HepG2 (cell line): ENCODE measurements around the gene RPL41. TPM values are rescaled to one million over a fixed set of nuclear protein-coding genes. Genes with fewer than 3 reads are reported as not detected.

Source experiments
- ATAD3A ChIP-seq: sonication (generic); formaldehyde crosslinking; IDR thresholded peaks from 2 replicates; pipeline ENCODE4 v1.4.0; 2020; ENCODE audit warnings: missing genetic modification reagents
- BCL6 ChIP-seq: IDR thresholded peaks from 2 replicates; pipeline ENCODE4 v1.6.1; 2016; ENCODE audit warnings: missing genetic modification reagents, missing compliant biosample characterization
- CEBPB ChIP-seq: IDR thresholded peaks from 2 replicates; pipeline ENCODE4 v1.6.1; 2011; ENCODE audit warnings: low read depth, low read length, improper control_type of control experiment, borderline replicate concordance
- FOXK2 ChIP-seq: fragments of 450-650 bp; IDR thresholded peaks from 2 replicates; pipeline ENCODE4 v1.6.1; 2016
- HMG20B ChIP-seq: conservative IDR thresholded peaks from 2 replicates; pipeline ENCODE4 v1.6.1; 2016; ENCODE audit warnings: missing genetic modification reagents, missing compliant biosample characterization
- ISL2 ChIP-seq: sonication (generic); formaldehyde crosslinking; IDR thresholded peaks from 2 replicates; pipeline ENCODE4 v1.5.0; 2020; ENCODE audit warnings: missing genetic modification reagents
- MIXL1 ChIP-seq: IDR thresholded peaks from 2 replicates; pipeline ENCODE4 v1.6.1; 2016
- MXD4 ChIP-seq: IDR thresholded peaks from 2 replicates; pipeline ENCODE4 v1.6.1; 2016; ENCODE audit warnings: mild to moderate bottlenecking, missing biosample characterization, missing genetic modification reagents
- RAD51 ChIP-seq: fragments of 450-650 bp; IDR thresholded peaks from 2 replicates; pipeline ENCODE4 v1.6.1; 2016; ENCODE audit warnings: borderline replicate concordance
- SNAPC2 ChIP-seq: sonication (generic); formaldehyde crosslinking; IDR thresholded peaks from 2 replicates; pipeline ENCODE4 v1.8.1; 2022; ENCODE audit warnings: mild to moderate bottlenecking, missing genetic modification reagents
- SP1 ChIP-seq, 2 experiments: fragments of 450-650 bp in 1 of 2; sonication (generic) in 1 of 2; formaldehyde crosslinking in 1 of 2; IDR thresholded peaks; 2 replicates each; pipeline versions ENCODE4 v1.4.0 to v1.6.1; 2016 to 2020; ENCODE audit warnings: missing genetic modification reagents in 1 of 2
- SRY ChIP-seq: sonication (generic); formaldehyde crosslinking; IDR thresholded peaks from 2 replicates; pipeline ENCODE4 v1.8.0; 2022; ENCODE audit warnings: mild to moderate bottlenecking, missing genetic modification reagents
- ZBTB7B ChIP-seq: sonication (generic); formaldehyde crosslinking; IDR thresholded peaks from 2 replicates; pipeline ENCODE4 v1.4.0; 2020; ENCODE audit warnings: missing genetic modification reagents
- ZC3H13 ChIP-seq: sonication (generic); formaldehyde crosslinking; IDR thresholded peaks from 2 replicates; pipeline ENCODE4 v1.8.1; 2023; ENCODE audit warnings: mild to moderate bottlenecking, missing genetic modification reagents, moderate library complexity
- ZEB1 ChIP-seq: IDR thresholded peaks from 2 replicates; pipeline ENCODE4 v1.6.1; 2012; ENCODE audit warnings: mild to moderate bottlenecking, low read depth, inconsistent platforms; ENCODE audit not compliant: insufficient replicate concordance
- ZNF160 ChIP-seq: sonication (generic); formaldehyde crosslinking; IDR thresholded peaks from 2 replicates; pipeline ENCODE4 v1.8.0; 2022; ENCODE audit warnings: mild to moderate bottlenecking, inconsistent platforms, missing genetic modification reagents
- ZNF383 ChIP-seq: sonication (generic); formaldehyde crosslinking; IDR thresholded peaks from 2 replicates; pipeline ENCODE4 v1.4.0; 2020; ENCODE audit warnings: missing genetic modification reagents, mild to moderate bottlenecking, borderline replicate concordance
- ZNF496 ChIP-seq: sonication (generic); formaldehyde crosslinking; IDR thresholded peaks from 2 replicates; pipeline ENCODE4 v1.8.1; 2023; ENCODE audit warnings: mild to moderate bottlenecking, moderate library complexity, missing genetic modification reagents; ENCODE audit not compliant: insufficient replicate concordance
- ZNF619 ChIP-seq: sonication (generic); formaldehyde crosslinking; IDR thresholded peaks from 2 replicates; pipeline ENCODE4 v1.4.0; 2020; ENCODE audit warnings: mild to moderate bottlenecking, missing genetic modification reagents
- polyA plus RNA-seq, 8 experiments: library from polyadenylated mRNA; depleted of rRNA in 3 of 8; stranded (reverse) in 7 of 8; unstranded in 1 of 8; fragments of >200 nt; fragmentation: Illumina TruSeq in 4 of 8; extraction: Trizol in 4 of 8; gene quantifications; 2 replicates each; pipeline versions ENCODE4 v1.2.1 to v1.2.3, GENCODE V29; 2011 to 2016; ENCODE audit warnings: low read depth in 4 of 8, missing spikeins in 1 of 8, mixed read lengths in 1 of 8; ENCODE audit not compliant: insufficient read depth in 1 of 8
- total RNA-seq, 5 experiments: library from RNA; depleted of rRNA; stranded (reverse); fragments of >200 nt; fragmentation: Illumina TruSeq; extraction: Trizol; gene quantifications; 2 replicates each; pipeline ENCODE4 v1.2.3, GENCODE V29; 2016; ENCODE audit warnings: low read depth in 1 of 5
- TF ChIP-seq, protein P1 (sequence below): sonication (generic); formaldehyde crosslinking; IDR thresholded peaks from 2 replicates; pipeline ENCODE4 v1.5.1; 2020; ENCODE audit warnings: missing genetic modification reagents, mild to moderate bottlenecking, borderline replicate concordance
- TF ChIP-seq, protein P2 (sequence below): IDR thresholded peaks from 2 replicates; pipeline ENCODE4 v1.6.1; 2016; ENCODE audit warnings: missing biosample characterization, missing genetic modification reagents, low read depth
- TF ChIP-seq, protein P3 (sequence below): sonication (generic); formaldehyde crosslinking; IDR thresholded peaks from 2 replicates; pipeline ENCODE4 v1.5.1; 2020; ENCODE audit warnings: missing genetic modification reagents, mild to moderate bottlenecking, borderline replicate concordance
- TF ChIP-seq, protein P4 (sequence below): sonication (generic); formaldehyde crosslinking; IDR thresholded peaks from 2 replicates; pipeline ENCODE4 v1.9.0; 2021; ENCODE audit warnings: missing genetic modification reagents, borderline replicate concordance

Gene RPL41
- total and polyA plus RNA-seq, 2 of the 13 experiments (the other 11 are each of a cell fraction or from before 2014, with no cell fraction given) = 4,012 to 7,670 TPM

DNA sequence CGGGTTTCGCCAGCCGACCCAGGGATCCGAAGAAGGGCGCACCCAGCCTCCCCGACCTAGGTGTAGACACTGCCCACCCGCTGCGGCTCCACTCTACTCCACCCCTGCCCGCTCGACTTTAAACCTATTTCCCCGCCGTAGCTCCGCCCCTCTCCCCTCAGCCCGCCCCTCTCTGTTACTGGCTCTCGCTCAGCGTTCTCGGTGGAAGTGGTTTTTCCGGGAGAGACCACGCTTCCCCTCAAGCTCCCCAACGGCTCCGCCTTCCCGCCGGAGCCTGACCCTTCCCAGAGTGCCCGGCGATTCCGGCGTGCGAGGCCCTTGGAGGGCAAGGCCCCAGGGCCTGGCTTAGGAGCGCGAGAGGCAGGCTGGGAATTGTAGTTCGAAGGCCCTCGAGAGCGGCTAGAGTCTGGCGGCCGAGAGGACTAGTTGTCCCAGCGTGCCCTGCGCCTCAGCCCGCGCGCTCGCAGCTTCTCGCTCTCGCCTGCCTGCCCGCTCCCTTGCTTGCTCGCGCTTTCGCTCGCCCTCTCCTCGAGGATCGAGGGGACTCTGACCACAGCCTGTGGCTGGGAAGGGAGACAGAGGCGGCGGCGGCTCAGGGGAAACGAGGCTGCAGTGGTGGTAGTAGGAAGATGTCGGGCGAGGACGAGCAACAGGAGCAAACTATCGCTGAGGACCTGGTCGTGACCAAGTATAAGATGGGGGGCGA lies 12.2 kb upstream of the RPL41 start, which contains the start of gene PA2G4 (continued):
- TF ChIP-seq, protein P1, sequence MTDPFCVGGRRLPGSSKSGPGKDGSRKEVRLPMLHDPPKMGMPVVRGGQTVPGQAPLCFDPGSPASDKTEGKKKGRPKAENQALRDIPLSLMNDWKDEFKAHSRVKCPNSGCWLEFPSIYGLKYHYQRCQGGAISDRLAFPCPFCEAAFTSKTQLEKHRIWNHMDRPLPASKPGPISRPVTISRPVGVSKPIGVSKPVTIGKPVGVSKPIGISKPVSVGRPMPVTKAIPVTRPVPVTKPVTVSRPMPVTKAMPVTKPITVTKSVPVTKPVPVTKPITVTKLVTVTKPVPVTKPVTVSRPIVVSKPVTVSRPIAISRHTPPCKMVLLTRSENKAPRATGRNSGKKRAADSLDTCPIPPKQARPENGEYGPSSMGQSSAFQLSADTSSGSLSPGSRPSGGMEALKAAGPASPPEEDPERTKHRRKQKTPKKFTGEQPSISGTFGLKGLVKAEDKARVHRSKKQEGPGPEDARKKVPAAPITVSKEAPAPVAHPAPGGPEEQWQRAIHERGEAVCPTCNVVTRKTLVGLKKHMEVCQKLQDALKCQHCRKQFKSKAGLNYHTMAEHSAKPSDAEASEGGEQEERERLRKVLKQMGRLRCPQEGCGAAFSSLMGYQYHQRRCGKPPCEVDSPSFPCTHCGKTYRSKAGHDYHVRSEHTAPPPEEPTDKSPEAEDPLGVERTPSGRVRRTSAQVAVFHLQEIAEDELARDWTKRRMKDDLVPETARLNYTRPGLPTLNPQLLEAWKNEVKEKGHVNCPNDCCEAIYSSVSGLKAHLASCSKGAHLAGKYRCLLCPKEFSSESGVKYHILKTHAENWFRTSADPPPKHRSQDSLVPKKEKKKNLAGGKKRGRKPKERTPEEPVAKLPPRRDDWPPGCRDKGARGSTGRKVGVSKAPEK = no peak
- peak; percentile 54; the same call in 1 of the 2 replicates for TF ChIP-seq ZNF160 (CRISPR knock-in tag)
- TF ChIP-seq ZNF383 (CRISPR knock-in tag) = peak; percentile 70; the same call in 1 of the 2 replicates
- TF ChIP-seq BCL6 (CRISPR knock-in tag) = peak; percentile 33; the same call in 1 of the 2 replicates
- TF ChIP-seq ZEB1 = peak; percentile 69
- TF ChIP-seq SP1 (IDR thresholded peaks at IDR 0.05) = no peak
- TF ChIP-seq SP1 (CRISPR knock-in tag; IDR thresholded peaks at IDR 0.05) = no peak; the same call in 1 of the 2 replicates
- TF ChIP-seq ZNF496 (CRISPR knock-in tag) = no peak
- no peak for TF ChIP-seq RAD51
- TF ChIP-seq ISL2 (CRISPR knock-in tag) = peak; percentile 83
- TF ChIP-seq, protein P2, sequence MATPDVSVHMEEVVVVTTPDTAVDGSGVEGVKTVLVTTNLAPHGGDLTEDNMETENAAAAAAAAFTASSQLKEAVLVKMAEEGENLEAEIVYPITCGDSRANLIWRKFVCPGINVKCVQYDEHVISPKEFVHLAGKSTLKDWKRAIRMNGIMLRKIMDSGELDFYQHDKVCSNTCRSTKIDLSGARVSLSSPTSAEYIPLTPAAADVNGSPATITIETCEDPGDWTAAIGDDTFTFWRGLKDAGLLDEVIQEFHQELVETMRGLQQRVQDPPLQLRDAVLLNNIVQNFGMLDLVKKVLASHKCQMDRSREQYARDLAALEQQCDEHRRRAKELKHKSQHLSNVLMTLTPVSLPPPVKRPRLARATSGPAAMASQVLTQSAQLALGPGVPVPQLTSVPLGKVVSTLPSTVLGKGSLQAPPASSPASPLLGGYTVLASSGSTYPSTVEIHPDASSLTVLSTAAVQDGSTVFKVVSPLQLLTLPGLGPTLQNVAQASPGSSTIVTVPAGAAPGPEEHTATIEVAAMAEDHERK (CRISPR knock-in tag) = peak; percentile 68; the same call in 1 of the 2 replicates
- TF ChIP-seq ZNF619 (CRISPR knock-in tag) = peak; percentile 42; the same call in 1 of the 2 replicates
- 0 out of 2 replicates have a peak, but pooled peaks have one; percentile 79 for TF ChIP-seq SNAPC2 (CRISPR knock-in tag)
- peak; percentile 34; the same call in 1 of the 2 replicates for TF ChIP-seq FOXK2
- TF ChIP-seq, protein P3, sequence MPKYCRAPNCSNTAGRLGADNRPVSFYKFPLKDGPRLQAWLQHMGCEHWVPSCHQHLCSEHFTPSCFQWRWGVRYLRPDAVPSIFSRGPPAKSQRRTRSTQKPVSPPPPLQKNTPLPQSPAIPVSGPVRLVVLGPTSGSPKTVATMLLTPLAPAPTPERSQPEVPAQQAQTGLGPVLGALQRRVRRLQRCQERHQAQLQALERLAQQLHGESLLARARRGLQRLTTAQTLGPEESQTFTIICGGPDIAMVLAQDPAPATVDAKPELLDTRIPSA = no peak
- no peak for TF ChIP-seq HMG20B (CRISPR knock-in tag)
- TF ChIP-seq MIXL1 = 0 out of 2 replicates have a peak, but pooled peaks have one; percentile 62
- no peak for TF ChIP-seq ATAD3A (CRISPR knock-in tag)
- TF ChIP-seq MXD4 (CRISPR knock-in tag) = peak; percentile 88; the same call in 1 of the 2 replicates
- peak; percentile 98 for TF ChIP-seq ZC3H13
- TF ChIP-seq, protein P4, sequence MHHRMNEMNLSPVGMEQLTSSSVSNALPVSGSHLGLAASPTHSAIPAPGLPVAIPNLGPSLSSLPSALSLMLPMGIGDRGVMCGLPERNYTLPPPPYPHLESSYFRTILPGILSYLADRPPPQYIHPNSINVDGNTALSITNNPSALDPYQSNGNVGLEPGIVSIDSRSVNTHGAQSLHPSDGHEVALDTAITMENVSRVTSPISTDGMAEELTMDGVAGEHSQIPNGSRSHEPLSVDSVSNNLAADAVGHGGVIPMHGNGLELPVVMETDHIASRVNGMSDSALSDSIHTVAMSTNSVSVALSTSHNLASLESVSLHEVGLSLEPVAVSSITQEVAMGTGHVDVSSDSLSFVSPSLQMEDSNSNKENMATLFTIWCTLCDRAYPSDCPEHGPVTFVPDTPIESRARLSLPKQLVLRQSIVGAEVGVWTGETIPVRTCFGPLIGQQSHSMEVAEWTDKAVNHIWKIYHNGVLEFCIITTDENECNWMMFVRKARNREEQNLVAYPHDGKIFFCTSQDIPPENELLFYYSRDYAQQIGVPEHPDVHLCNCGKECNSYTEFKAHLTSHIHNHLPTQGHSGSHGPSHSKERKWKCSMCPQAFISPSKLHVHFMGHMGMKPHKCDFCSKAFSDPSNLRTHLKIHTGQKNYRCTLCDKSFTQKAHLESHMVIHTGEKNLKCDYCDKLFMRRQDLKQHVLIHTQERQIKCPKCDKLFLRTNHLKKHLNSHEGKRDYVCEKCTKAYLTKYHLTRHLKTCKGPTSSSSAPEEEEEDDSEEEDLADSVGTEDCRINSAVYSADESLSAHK (CRISPR knock-in tag) = 0 out of 2 replicates have a peak, but pooled peaks have one; percentile 16
- TF ChIP-seq SRY = peak; percentile 69
- TF ChIP-seq ZBTB7B (CRISPR knock-in tag) = peak; percentile 31
- no peak for TF ChIP-seq CEBPB
